Activated CD8-positive, alpha-beta memory T cell treated with anti-CD3 and anti-CD28 coated beads for 4 hours (primary cell): ENCODE measurements around the gene RIPOR2.

Experiments
- DNase-seq, 2 donors: peaks; one replicate each; pipeline ENCODE4 v3.0.0-alpha.2; 2020; ENCODE audit warnings: low read depth in 2 of 2

RIPOR2 gene

GRCh38 chr6:24935366-24936152 lies at the start of gene RIPOR2:
RIPOR2 (minus strand) TSS chr6:24935960; CDS start chr6:24935898, 62 bp downstream.
- DNase-seq, result peak; percentile 38 to 53

GRCh38 chr6:24985323-24985722 lies 49.6 kb upstream of the RIPOR2 start:
- no peak for DNase-seq

GRCh38 chr6:24982231-24982630 lies 46.5 kb upstream of the RIPOR2 start:
- DNase-seq, result no peak

GRCh38 chr6:24981386-24981760 lies 45.6 kb upstream of the RIPOR2 start:
- DNase-seq, result no peak

- DNase-seq, result no peak
Measured at GRCh38 chr6:24980507-24981385, 45.0 kb upstream of the RIPOR2 start.

GRCh38 chr6:24979176-24979575 lies 43.4 kb upstream of the RIPOR2 start:
- no peak for DNase-seq

GRCh38 chr6:24974182-24975171 lies 38.7 kb upstream of the RIPOR2 start:
- DNase-seq, result no peak

GRCh38 chr6:24972311-24972958 lies 36.7 kb upstream of the RIPOR2 start:
- no peak for DNase-seq

- DNase-seq, result no peak
Measured at GRCh38 chr6:24971067-24971466, 35.3 kb upstream of the RIPOR2 start.

GRCh38 chr6:24969343-24969860 lies 33.6 kb upstream of the RIPOR2 start:
- DNase-seq, result no peak

GRCh38 chr6:24968783-24969182 lies 33.0 kb upstream of the RIPOR2 start:
- DNase-seq, result no peak

GRCh38 chr6:24967211-24967610 lies 31.5 kb upstream of the RIPOR2 start:
- no peak for DNase-seq

- DNase-seq, result no peak
Measured at GRCh38 chr6:24966381-24966780, 30.6 kb upstream of the RIPOR2 start.

- no peak for DNase-seq
Measured at GRCh38 chr6:24963887-24964570, 28.3 kb upstream of the RIPOR2 start.

- DNase-seq, result no peak
Measured at GRCh38 chr6:24963339-24963738, 27.6 kb upstream of the RIPOR2 start.

GRCh38 chr6:24961852-24962251 lies 26.1 kb upstream of the RIPOR2 start:
- DNase-seq, result no peak

- no peak for DNase-seq
Measured at GRCh38 chr6:24960991-24961475, 25.3 kb upstream of the RIPOR2 start.

GRCh38 chr6:24959319-24959718 lies 23.6 kb upstream of the RIPOR2 start:
- no peak for DNase-seq

GRCh38 chr6:24957199-24957598 lies 21.4 kb upstream of the RIPOR2 start:
- DNase-seq, result no peak

GRCh38 chr6:24953726-24954125 lies 18.0 kb upstream of the RIPOR2 start:
- DNase-seq, result no peak
